HG03442 (cell line): ENCODE data around the gene DCAKD.

Experiments
- ATAC-seq: cut with Tn5 transposase; IDR thresholded peaks from one replicate; pipeline ENCODE4 v1.9.1; 2021; ENCODE audit warnings: mild to moderate bottlenecking, moderate library complexity; ENCODE audit not compliant: unreplicated experiment

Gene DCAKD

DNA sequence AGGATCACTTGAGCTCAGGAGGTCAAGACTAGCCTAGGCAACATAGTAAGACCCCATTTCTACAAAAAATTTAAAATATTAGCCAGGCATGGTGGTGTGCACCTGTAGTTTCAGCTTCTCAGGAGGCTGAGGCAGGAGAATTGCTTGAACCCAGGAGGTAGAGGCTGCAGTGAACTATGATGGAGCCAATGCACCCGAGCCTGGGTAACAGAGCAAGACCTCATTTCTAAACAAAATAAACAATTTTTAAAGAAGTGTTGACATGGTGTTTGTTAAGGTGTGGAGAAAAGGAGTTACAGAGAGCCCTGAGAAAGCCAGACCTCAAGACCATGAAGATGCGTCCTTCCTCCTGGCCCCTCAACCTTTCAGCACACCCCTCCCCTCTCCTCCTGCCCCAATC, 45.7 kb downstream of the DCAKD start:
- no peak for ATAC-seq

DNA sequence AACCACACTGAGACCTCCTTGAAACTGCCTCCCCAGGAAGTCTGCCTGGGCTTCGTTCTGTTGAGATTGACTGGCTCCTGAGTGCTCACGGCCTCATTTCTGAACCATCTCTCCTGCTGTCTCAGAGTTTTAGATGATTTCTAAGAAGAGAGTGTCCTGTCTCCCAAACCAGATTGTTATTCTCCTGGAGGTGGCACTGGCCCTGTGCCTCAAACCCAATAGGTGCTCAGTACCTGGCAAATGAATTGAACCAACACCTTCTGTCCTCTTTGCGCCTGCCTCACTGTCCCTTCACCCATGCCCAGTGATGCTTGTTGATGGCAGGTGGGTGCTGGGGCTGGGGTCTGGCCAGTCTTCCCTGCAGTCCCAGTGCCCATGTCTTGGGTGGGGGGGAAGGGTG, 47.0 kb downstream of the DCAKD start:
- no peak for ATAC-seq

DNA sequence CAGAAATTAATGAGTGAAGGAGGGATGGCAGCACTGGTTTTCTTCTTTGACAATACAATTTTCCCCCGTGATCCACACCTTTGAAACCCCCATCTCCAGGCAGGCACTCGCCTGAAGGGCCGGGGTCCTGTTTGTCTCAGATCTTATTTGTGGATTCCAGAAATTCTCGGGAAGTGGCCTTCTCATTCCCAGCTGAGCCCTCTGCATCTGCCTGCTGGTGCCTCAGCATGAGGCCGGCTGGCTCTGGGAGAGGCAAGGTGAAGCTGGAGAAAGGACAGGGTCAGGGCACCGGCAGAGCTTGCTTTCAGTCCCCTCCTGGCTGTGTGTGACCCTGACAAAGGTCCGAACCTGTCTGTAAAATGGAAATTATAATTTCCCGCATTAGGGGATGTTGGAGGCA, 47.6 kb downstream of the DCAKD start:
- no peak for ATAC-seq

- no peak for ATAC-seq
Measured at GRCh38 chr17:45001310-45001709, 50.1 kb downstream of the DCAKD start.

- no peak for ATAC-seq
Measured at GRCh38 chr17:44999433-44999832, 52.0 kb downstream of the DCAKD start.

DNA sequence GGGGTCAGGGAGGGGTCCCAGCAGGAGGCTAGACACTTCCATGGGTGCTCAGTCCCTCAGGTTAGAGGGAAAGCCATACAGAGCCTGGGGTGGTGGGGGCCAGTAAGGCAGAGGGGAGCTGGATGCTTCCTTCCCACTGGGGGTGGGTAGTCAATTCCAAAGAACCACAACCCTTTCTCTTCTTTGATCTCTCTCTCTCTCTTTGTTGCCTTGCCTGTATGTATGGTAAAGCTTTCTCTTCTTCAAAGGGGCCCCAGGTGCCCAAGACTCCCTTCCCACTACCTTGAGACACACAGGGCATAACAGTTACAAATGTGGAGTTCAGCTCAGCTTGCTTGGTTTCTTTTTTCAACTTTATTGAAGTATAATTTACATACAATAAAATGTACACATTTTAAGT, 52.8 kb downstream of the DCAKD start:
- no peak for ATAC-seq

DNA sequence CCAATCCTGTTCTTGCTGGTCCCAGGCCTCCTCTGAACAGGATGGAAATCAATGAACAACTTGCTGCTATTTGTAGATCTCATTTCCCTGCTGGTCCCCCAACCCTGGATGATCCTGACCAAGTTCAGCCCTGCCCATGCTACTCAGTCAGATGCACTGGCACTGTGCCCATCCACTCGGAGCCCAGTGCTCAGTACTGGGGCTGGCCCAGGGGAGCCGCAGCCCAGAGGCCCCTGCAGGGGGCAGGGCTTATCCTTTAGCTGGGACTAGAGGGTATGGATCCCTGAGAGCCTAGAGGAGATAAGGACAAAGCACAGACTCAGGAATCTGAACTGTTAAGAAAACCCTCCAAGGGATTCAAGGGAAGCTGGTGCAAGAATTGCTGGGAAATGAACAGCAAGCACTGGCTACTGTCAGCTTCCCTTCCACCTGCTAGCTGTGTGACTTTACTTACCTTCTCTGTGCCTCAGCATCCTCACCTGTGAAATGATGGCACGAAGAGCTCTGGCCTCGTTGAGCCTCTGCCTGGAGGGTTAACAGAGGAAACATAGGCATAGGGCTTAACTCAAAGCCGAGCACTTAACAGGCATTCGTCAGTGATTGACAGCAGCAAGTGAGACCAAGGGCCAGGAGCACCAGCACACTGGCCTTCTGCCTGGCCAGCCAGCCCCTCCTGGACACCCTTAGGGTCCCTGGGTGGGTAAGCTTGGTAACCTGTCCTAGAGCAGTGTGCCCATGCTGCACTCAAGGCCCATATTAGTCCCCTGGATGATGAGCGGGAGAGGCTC, 53.5 kb downstream of the DCAKD start:
- ATAC-seq = no peak

DNA sequence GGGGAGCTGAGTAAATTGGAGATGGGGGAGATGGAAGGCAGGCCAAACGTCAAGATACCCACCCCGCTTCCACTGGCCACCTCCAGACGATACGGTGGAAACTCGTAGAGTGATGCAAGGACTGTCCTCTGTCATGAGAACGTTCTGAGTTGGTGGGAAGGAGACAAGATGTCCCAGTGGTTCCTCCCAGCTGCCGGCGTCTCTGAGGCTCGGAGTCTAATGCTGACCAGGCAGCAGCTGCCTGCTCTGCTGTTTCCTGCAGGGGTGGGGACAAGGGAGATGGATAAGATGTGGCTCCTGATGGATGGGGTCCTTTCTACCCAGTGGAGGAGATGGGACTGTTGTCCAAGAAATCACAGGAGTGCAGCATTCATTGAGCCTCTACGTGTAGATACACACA, 55.1 kb downstream of the DCAKD start:
- ATAC-seq = no peak

DNA sequence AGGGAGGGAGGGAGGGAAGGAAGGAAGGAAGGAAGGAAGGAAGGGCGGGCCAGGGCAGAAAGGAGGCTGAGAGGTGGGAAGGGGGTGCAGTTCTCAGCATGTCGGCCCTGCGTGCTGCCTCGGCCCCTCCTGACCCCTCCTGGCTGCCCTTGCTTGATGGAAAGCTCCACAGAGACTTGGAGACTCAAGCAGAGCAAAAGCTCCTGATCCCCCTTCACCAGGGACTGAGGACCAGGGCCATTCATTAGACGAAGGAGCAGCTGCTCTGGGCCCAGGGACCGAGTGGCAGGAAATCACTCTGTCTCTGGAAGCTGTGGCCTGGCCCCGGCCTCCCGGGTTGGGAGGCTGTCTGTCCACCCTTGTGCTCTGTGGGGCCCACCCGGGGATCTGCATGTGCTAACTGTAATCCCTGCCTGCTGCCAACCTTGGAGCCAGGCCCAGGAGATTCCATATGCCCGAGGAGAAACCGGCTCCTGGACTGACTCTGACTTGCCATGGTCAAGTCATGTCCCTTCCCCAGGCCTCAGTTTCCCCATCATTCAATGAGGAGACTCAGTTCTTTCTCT, 55.9 kb downstream of the DCAKD start:
- no peak for ATAC-seq

DNA sequence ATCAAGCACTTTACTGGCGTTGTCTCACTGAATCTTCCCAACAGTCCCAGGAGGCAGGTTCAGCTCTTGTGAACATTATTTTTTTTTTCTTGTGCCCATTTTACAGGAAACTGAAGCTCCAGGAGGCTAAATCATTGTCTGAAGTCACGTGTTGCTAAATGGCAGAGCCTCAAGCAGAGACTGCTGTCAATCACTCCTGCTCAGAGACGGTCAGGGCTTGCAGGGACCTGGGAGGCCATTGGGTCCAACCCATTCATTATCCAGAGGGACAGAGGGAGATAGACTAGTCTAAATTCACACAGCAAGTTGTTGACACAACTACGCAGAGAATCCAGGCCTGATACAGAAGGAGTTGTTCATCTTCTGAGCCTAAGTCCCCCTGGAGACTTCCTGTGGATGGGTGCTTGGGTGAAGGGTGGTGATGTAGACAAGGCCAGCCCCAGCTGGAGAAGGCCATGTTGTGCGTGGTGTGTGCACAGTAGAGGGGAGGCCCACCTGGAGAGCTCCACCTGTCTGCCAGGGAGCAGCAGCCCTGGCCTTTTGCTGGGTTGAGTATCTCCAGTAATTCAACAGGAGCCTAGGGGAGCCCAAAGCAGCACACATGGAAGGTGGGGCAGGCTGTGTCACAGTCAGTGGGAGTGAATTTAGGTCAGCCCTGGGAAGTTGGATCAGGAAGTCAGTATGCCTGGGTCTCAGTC, 59.0 kb downstream of the DCAKD start:
- ATAC-seq = no peak

- ATAC-seq = no peak
Measured at GRCh38 chr17:44990994-44991393, 60.4 kb downstream of the DCAKD start.

GRCh38 chr17:44989552-44990138, 61.8 kb downstream of the DCAKD start:
- ATAC-seq = no peak

DNA sequence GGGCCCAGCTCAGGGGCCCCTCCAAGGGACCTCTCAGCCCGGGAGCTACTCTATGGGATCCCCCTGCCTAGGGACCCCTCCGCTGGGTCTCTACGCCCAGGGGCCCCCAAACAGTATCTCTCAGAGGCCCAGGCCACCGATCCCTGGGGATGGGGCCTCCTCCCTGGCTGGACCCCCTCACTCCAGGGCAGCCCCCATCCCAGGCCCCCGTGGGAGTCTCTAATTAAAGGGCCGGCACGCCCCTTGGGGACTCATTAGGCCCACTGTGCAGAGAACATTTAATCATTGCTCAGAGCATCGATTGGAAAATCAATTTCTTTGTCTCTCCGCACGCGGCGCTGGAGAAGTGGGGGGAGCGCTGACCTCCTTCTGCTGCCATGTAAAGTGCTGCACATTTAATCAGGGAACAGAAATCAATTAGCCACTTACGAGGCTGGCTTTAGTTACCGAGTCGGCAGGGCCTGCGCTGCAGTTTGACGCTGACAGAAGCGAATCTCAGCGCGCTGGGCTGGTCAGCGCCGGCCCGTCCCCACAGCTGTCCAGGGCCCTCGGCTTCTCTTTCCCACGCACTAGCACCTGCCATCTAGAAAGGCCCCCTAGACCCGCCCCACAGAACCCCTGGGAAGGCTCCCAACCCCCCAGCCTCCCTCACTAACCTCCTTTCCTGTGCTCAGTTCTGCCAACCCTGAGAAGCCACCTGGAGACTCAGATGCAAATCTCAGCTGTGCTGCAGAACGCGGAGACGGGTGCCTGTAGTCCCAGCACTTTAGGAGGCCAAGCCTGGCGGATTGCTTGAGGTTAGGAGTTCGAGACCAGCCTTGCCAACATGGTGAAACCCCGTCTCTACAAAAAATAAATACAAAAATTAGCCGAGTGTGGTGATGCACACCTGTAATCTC, 63.1 kb downstream of the DCAKD start:
- ATAC-seq = no peak

- no peak for ATAC-seq
Measured at GRCh38 chr17:44983563-44983962, 67.9 kb downstream of the DCAKD start.

GRCh38 chr17:44982113-44982702, 69.2 kb downstream of the DCAKD start:
- no peak for ATAC-seq

DNA sequence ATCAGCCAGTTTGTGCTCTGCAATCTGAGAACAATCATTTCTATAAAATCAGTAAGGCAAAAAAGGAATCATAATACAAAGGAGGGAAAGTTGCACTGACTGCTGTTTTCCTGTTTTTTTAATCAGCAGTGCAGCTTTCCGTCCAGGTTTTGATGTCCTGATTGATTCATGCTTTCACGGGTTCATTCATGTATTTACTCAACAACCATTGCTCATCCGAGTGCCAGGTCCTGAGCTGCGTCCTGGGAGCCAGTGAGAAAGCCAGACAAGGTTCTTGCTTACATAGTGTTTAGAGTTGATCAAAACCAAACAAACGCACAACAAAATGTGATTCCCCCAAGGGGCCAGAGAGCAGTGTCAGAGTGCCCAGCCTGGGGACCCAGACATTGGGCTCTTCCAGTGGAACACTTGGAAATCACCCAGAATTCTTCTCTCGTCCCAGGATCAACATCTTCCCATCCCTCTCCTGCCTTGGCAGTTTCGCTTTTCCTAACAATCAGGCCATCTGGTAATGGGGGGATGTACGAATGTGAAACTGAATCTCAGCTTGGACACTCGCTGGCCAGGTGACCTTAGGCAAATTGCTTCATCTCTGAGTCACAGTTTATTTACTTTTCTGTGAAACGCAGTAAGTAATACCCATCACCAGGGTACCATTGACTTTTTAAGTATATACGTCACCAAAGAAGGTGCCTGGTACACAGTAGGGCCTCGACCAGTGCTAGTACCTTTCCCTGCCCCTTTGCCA, 70.0 kb downstream of the DCAKD start:
- ATAC-seq = no peak

DNA sequence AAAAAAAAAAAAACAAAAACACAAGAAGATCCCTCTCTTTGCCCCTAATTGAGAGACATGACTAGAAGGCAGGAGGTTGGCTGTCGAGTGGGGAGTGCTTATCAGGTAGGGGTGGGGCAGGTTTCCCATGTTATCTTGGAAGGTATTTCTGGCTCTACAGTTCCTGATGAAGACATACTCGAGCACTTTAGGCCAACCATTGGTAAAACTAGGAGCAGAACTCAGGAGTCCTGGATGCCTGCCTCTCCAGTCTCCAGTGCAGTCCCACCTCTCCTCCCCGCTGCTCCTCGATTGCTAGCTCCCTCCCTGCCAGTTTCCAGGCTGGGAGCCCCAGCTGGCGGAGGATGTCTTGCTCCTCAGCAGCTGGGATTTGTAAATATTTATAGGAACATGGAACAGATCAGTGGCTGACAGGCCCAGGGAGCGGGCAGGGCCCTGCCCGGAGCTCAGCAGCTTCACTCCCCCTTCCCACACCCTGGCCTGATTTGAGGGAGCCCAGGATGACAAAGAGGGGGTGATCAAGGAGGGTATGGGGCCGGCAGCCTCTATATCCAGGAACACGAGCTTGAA, 71.9 kb downstream of the DCAKD start:
- ATAC-seq = no peak

- no peak for ATAC-seq
Measured at GRCh38 chr17:44978807-44979206, 72.6 kb downstream of the DCAKD start.

GRCh38 chr17:44977814-44978550, 73.5 kb downstream of the DCAKD start:
- no peak for ATAC-seq
